Suprapubic skin (tissue), 4 donors: ENCODE results near the gene GNRHR.
A peak's percentile ranks its signal among the peaks of the same experiment; 100 is the strongest.

Experiments used
- EP300 ChIP-seq: sonication (generic); formaldehyde crosslinking; IDR thresholded peaks from one replicate; pipeline ENCODE4 v1.6.1; 2017; ENCODE audit warnings: antibody characterized with exemption
- POLR2A ChIP-seq, 2 donors: fragments of 450-650 bp; IDR thresholded peaks; one replicate each; pipeline ENCODE4 v1.6.1; 2017; ENCODE audit warnings: antibody characterized with exemption in 2 of 2, mild to moderate bottlenecking in 2 of 2, moderate library complexity in 2 of 2
- POLR2AphosphoS5 ChIP-seq, 3 donors: sonication (generic); formaldehyde crosslinking; IDR thresholded peaks; one replicate each; pipeline ENCODE4 v1.6.1; 2017; ENCODE audit warnings: antibody characterized with exemption in 3 of 3
- TF ChIP-seq, protein P1 (sequence below), 2 donors: fragments of 200-600 bp in 1 of 2; fragments of 450-650 bp in 1 of 2; sonication (generic) in 1 of 2; IDR thresholded peaks; one replicate each; pipeline ENCODE4 v1.5.1; 2016 to 2019; ENCODE audit warnings: antibody characterized with exemption in 2 of 2, mild to moderate bottlenecking in 1 of 2, moderate library complexity in 1 of 2

DNA sequence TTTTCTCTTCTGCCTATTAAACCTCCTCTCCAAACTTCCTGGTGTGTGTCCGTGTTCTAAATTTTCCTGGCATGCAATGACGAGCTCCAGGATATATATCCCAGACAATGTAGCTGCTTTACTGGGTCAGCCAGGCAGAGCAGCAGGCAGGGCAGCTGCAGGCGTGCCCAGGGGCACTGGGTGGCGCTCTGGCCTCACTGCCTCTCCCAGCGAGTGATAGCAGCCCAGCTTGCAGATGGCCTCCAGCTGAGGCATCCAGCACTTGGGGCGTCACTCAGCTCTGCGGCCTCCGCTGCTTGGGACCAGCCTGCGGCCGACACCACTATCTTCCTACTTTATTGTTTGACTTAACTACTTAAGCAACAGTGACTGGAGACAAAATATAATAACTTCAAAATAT, 30.2 kb downstream of the GNRHR start:
- TF ChIP-seq, protein P1, sequence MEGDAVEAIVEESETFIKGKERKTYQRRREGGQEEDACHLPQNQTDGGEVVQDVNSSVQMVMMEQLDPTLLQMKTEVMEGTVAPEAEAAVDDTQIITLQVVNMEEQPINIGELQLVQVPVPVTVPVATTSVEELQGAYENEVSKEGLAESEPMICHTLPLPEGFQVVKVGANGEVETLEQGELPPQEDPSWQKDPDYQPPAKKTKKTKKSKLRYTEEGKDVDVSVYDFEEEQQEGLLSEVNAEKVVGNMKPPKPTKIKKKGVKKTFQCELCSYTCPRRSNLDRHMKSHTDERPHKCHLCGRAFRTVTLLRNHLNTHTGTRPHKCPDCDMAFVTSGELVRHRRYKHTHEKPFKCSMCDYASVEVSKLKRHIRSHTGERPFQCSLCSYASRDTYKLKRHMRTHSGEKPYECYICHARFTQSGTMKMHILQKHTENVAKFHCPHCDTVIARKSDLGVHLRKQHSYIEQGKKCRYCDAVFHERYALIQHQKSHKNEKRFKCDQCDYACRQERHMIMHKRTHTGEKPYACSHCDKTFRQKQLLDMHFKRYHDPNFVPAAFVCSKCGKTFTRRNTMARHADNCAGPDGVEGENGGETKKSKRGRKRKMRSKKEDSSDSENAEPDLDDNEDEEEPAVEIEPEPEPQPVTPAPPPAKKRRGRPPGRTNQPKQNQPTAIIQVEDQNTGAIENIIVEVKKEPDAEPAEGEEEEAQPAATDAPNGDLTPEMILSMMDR (IDR thresholded peaks at IDR 0.05), result peak in 1 of 2 donors; percentile 6
- TF ChIP-seq POLR2A (IDR thresholded peaks at IDR 0.05) (no peak), POLR2AphosphoS5 (IDR thresholded peaks at IDR 0.05) (no peak), EP300 (no peak)
